Esophagus muscularis mucosa (tissue), 4 donors: Measurements from ENCODE around the gene SNAPC3. TPM values are rescaled to one million over a fixed set of nuclear protein-coding genes. Genes with fewer than 3 reads are reported as not detected.
A peak's percentile ranks its signal among the peaks of the same experiment; 100 is the strongest.
"Not testable (repeated sequence)": the region's sequence is repeated elsewhere in the genome, so short reads cannot be mapped to it uniquely, and the experiment has no call there.

Source experiments
- DNase-seq: peaks from one replicate; pipeline ENCODE4 v3.0.0-alpha.2; 2017; ENCODE audit errors: extremely low spot score
- H3K27ac ChIP-seq, 4 donors: fragments of 200-600 bp; sonication (generic); replicated peaks in 1 of 4; 1 replicate in 3 of 4; 2 replicates in 1 of 4; pipeline ENCODE4 v1.5.1; 2016 to 2019; ENCODE audit warnings: mild to moderate bottlenecking in 1 of 4
- H3K27me3 ChIP-seq, 4 donors: fragments of 200-600 bp; sonication (generic); one replicate each; pipeline versions ENCODE4 v1.5.1 to v1.6.0; 2016 to 2019
- H3K36me3 ChIP-seq, 4 donors: fragments of 200-600 bp; sonication (generic); one replicate each; pipeline ENCODE4 v1.5.1; 2016 to 2019
- H3K4me1 ChIP-seq, 4 donors: fragments of 200-600 bp; sonication (generic); one replicate each; pipeline ENCODE4 v1.5.1; 2016 to 2019
- H3K4me3 ChIP-seq, 4 donors: fragments of 200-600 bp; sonication (generic); 1 replicate in 2 of 4; 2 replicates in 2 of 4; pipeline ENCODE4 v1.5.1; 2016 to 2019; ENCODE audit warnings: mild to moderate bottlenecking in 4 of 4, moderate library complexity in 1 of 4
- H3K9me3 ChIP-seq, 4 donors: fragments of 200-600 bp; sonication (generic); 1 replicate in 3 of 4; 2 replicates in 1 of 4; pipeline ENCODE4 v1.5.1; 2016 to 2019
- CTCF ChIP-seq, 3 experiments: fragments of 200-600 bp in 2 of 3; fragments of 450-650 bp in 1 of 3; sonication (generic) in 2 of 3; IDR thresholded peaks; one replicate each; pipeline ENCODE4 v1.5.1; 2017 to 2019; ENCODE audit warnings: antibody characterized with exemption in 3 of 3, mild to moderate bottlenecking in 2 of 3, moderate library complexity in 1 of 3
- EP300 ChIP-seq: sonication (generic); formaldehyde crosslinking; IDR thresholded peaks from one replicate; pipeline ENCODE4 v1.6.1; 2017; ENCODE audit warnings: antibody characterized with exemption
- POLR2A ChIP-seq: fragments of 450-650 bp; IDR thresholded peaks from one replicate; pipeline ENCODE4 v1.6.1; 2017; ENCODE audit warnings: antibody characterized with exemption, moderate library complexity, mild to moderate bottlenecking, low read depth
- POLR2AphosphoS5 ChIP-seq, 2 donors: sonication (generic); formaldehyde crosslinking; IDR thresholded peaks; one replicate each; pipeline ENCODE4 v1.6.1; 2017; ENCODE audit warnings: antibody characterized with exemption in 2 of 2
- WGBS: methylation state at CpG from one replicate; pipeline ENCODE4 v1.1.5; 2018; 5-methylcytosine and 5-hydroxymethylcytosine counted together
- intact Hi-C: fragments of 100-400 bp; cut with DNase I; formaldehyde crosslinking; loops from one replicate; pipeline ENCODE4 v1.15.1; 2023
- total RNA-seq, 4 donors: library from RNA; depleted of rRNA; stranded (reverse); fragments of >200 nt; gene quantifications; one replicate each; pipeline versions ENCODE4 v1.1.0 to v1.2.1, GENCODE V29; 2016

Gene SNAPC3
- total RNA-seq, 4 donors from 2014 or later: 26.3 to 38.8 (median 34.6) TPM

GRCh38 chr9:15377625-15378540 lies 44.8 kb upstream of the SNAPC3 start:
- H3K4me1 ChIP-seq: peaks cover 0 to 27% (median 16%) of the 10 kb centered on the region in 4 donors
- peak overlapping the region; percentile 27 to 60 (median 49) for H3K27ac ChIP-seq
- H3K27me3 ChIP-seq: no peaks in the 10 kb centered on the region
- no peaks in the 10 kb centered on the region for H3K36me3 ChIP-seq
- no peak for DNase-seq
- intact Hi-C loops: no loop called here
- no peak for TF ChIP-seq EP300
- TF ChIP-seq POLR2A: no peak
- TF ChIP-seq POLR2AphosphoS5 (IDR thresholded peaks at IDR 0.05): no peak
- no peak for TF ChIP-seq CTCF (IDR thresholded peaks at IDR 0.05)
- no peak overlapping the region for H3K4me3 ChIP-seq
- H3K9me3 ChIP-seq: no peaks in the 10 kb centered on the region
- 47% methylated on average over 4 of the region's 4 CpGs for WGBS

GRCh38 chr9:15379317-15379716 lies 43.4 kb upstream of the SNAPC3 start:
- intact Hi-C loops: not testable (repeated sequence)
- peaks cover 0 to 15% (median 7%) of the 10 kb centered on the region in 4 donors for H3K4me1 ChIP-seq

GRCh38 chr9:15379888-15380287 lies 42.8 kb upstream of the SNAPC3 start:
- H3K9me3 ChIP-seq, DNase-seq, H3K27ac ChIP-seq, intact Hi-C loops, H3K27me3 ChIP-seq, H3K4me3 ChIP-seq, H3K36me3 ChIP-seq: not testable (repeated sequence)
- WGBS: 93% methylated on average over 5 of the region's 5 CpGs
- peaks cover 0 to 12% (median 6%) of the 10 kb centered on the region in 4 donors for H3K4me1 ChIP-seq

More at GRCh38 chr9:15379317-15379716, 43.4 kb upstream of the SNAPC3 start:
- H3K27me3 ChIP-seq, H3K36me3 ChIP-seq, H3K9me3 ChIP-seq, DNase-seq, H3K27ac ChIP-seq, H3K4me3 ChIP-seq: not testable (repeated sequence)
- WGBS: 92% methylated on average over 4 of the region's 4 CpGs

- no peak overlapping the region for H3K4me3 ChIP-seq
- 100% methylated on average over 1 of the region's 1 CpG for WGBS
- no peak for DNase-seq
- no peaks in the 10 kb centered on the region for H3K36me3 ChIP-seq
- H3K27me3 ChIP-seq: no peaks in the 10 kb centered on the region
- H3K27ac ChIP-seq: no peak overlapping the region
- TF ChIP-seq CTCF (IDR thresholded peaks at IDR 0.05) (no peak), POLR2A (no peak), EP300 (no peak), POLR2AphosphoS5 (IDR thresholded peaks at IDR 0.05) (no peak)
- intact Hi-C loops: no loop called here
- peaks cover 0 to 12% (median 6%) of the 10 kb centered on the region in 4 donors for H3K4me1 ChIP-seq
- H3K9me3 ChIP-seq: no peaks in the 10 kb centered on the region
These were observed 41.2 kb upstream of the SNAPC3 start for GRCh38 chr9:15381491-15381890.

DNA sequence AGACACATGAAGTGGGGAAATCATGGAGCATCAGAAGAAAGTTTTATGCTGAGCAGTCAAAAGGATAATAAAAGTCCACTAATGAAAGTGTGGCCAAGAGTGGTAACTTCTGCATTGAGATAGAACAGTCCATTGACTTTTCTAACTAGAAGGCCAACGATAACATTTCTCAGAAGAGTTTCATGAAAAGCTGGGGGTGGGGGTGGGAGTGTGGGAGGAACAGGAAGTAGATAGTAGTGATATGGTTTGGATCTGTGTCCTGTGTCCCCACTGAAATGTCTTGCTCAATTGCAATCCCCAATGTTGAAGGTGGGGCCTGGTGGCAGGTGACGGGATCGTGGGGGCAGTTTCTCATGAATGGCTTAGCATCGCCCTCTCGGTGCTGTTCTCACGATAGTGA lies 36.2 kb upstream of the SNAPC3 start:
- DNase-seq: no peak
- H3K27ac ChIP-seq: no peak overlapping the region
- no peaks in the 10 kb centered on the region for H3K36me3 ChIP-seq
- intact Hi-C loops: no loop called here
- no peaks in the 10 kb centered on the region for H3K27me3 ChIP-seq
- TF ChIP-seq POLR2AphosphoS5 (IDR thresholded peaks at IDR 0.05) (no peak), EP300 (no peak), CTCF (IDR thresholded peaks at IDR 0.05) (no peak), POLR2A (no peak)
- 75% methylated on average over 6 of the region's 6 CpGs for WGBS
- H3K4me1 ChIP-seq: no peaks in the 10 kb centered on the region
- no peak overlapping the region for H3K4me3 ChIP-seq
- no peaks in the 10 kb centered on the region for H3K9me3 ChIP-seq
